GM21423 (cell line): ENCODE results near the gene C10orf67.

ENCODE experiments used
- ATAC-seq: cut with Tn5 transposase; IDR thresholded peaks from one replicate; pipeline ENCODE4 v1.9.1; 2021; ENCODE audit warnings: mild to moderate bottlenecking, moderate library complexity; ENCODE audit not compliant: unreplicated experiment

C10orf67 gene

GRCh38 chr10:23199768-23200511 is 144.7 kb downstream of the C10orf67 start:
- ATAC-seq, result no peak

- no peak for ATAC-seq
Observed at GRCh38 chr10:23198940-23199767, 145.4 kb downstream of the C10orf67 start.

GRCh38 chr10:23198610-23198939 is 146.0 kb downstream of the C10orf67 start:
- ATAC-seq, result no peak

- no peak for ATAC-seq
Observed at GRCh38 chr10:23197416-23197861, 147.2 kb downstream of the C10orf67 start.

- no peak for ATAC-seq
Observed at GRCh38 chr10:23196915-23197314, 147.7 kb downstream of the C10orf67 start.

GRCh38 chr10:23195846-23196600 is 148.6 kb downstream of the C10orf67 start:
- no peak for ATAC-seq

GRCh38 chr10:23194966-23195845 is 149.4 kb downstream of the C10orf67 start:
- no peak for ATAC-seq

- no peak for ATAC-seq
Observed at GRCh38 chr10:23194471-23194965, 150.1 kb downstream of the C10orf67 start.

- no peak for ATAC-seq
Observed at GRCh38 chr10:23193435-23194074, 151.0 kb downstream of the C10orf67 start.

GRCh38 chr10:23192712-23193434 is 151.7 kb downstream of the C10orf67 start:
- ATAC-seq, result no peak

- no peak for ATAC-seq
Observed at GRCh38 chr10:23191764-23192711, 152.6 kb downstream of the C10orf67 start, which contains the start of gene PTF1A. Gene PTF1A, plus strand, starts transcription at chr10:23192312. Its CDS starts 219 bp downstream, at chr10:23192531.

GRCh38 chr10:23190872-23191763 is 153.5 kb downstream of the C10orf67 start:
- ATAC-seq, result no peak

GRCh38 chr10:23189024-23189423 is 155.6 kb downstream of the C10orf67 start:
- no peak for ATAC-seq

GRCh38 chr10:23187155-23187554 is 157.4 kb downstream of the C10orf67 start:
- ATAC-seq, result no peak

- no peak for ATAC-seq
Observed at GRCh38 chr10:23186697-23187096, 157.9 kb downstream of the C10orf67 start.

- no peak for ATAC-seq
Observed at GRCh38 chr10:23186178-23186577, 158.4 kb downstream of the C10orf67 start.

GRCh38 chr10:23174977-23175512 is 169.6 kb downstream of the C10orf67 start:
- ATAC-seq, result no peak
